Mesothelial cell of epicardium (in vitro differentiated cells): ENCODE results near the gene GLDN. TPM values are rescaled to one million over a fixed set of nuclear protein-coding genes. Genes with fewer than 3 reads are reported as not detected.

ENCODE experiments used
- DNase-seq, 2 experiments: peaks; one replicate each; pipeline ENCODE4 v3.0.0; 2021; ENCODE audit warnings: low spot score in 2 of 2; ENCODE audit not compliant: unreplicated experiment in 2 of 2
- H3K27ac Mint-ChIP-seq: 2 replicates; pipeline ENCODE4 v1.8.0; 2021; ENCODE audit warnings: mixed read lengths
- H3K27me3 Mint-ChIP-seq: 2 replicates; pipeline ENCODE4 v1.8.0; 2021; ENCODE audit warnings: low read depth, mixed read lengths
- H3K36me3 Mint-ChIP-seq: 2 replicates; pipeline ENCODE4 v1.8.0; 2021; ENCODE audit warnings: mixed read lengths
- H3K4me1 Mint-ChIP-seq: 2 replicates; pipeline ENCODE4 v1.8.0; 2021; ENCODE audit warnings: mixed read lengths
- H3K4me3 Mint-ChIP-seq: 2 replicates; pipeline ENCODE4 v1.8.0; 2021; ENCODE audit warnings: mild to moderate bottlenecking, moderate library complexity, mixed read lengths
- H3K9me3 Mint-ChIP-seq: 2 replicates; pipeline ENCODE4 v1.8.0; 2021; ENCODE audit warnings: mixed read lengths
- CTCF ChIP-seq: fragments of 200-600 bp; sonication (generic); IDR thresholded peaks from one replicate; pipeline ENCODE4 v1.5.0; 2021; ENCODE audit warnings: antibody characterized with exemption; ENCODE audit not compliant: unreplicated experiment
- total RNA-seq: library from RNA; stranded (reverse); gene quantifications from 3 replicates; pipeline ENCODE4 v1.2.1, GENCODE V29; 2021

The GLDN gene
- total RNA-seq, 1 donor from 2014 or later = 0.38 TPM

GRCh38 chr15:51374131-51374530 lies 32.7 kb downstream of the GLDN start:
- no peak for DNase-seq
- H3K4me3 Mint-ChIP-seq = no peak overlapping the region
- peaks cover 4% of the 10 kb centered on the region for H3K4me1 Mint-ChIP-seq
- TF ChIP-seq CTCF = no peak
- H3K36me3 Mint-ChIP-seq = no peaks in the 10 kb centered on the region
- no peak overlapping the region for H3K27ac Mint-ChIP-seq
- H3K27me3 Mint-ChIP-seq = no peaks in the 10 kb centered on the region
- no peaks in the 10 kb centered on the region for H3K9me3 Mint-ChIP-seq

GRCh38 chr15:51375966-51376640 lies 34.6 kb downstream of the GLDN start:
- no peak overlapping the region for H3K4me3 Mint-ChIP-seq
- H3K9me3 Mint-ChIP-seq = no peaks in the 10 kb centered on the region
- no peak for TF ChIP-seq CTCF
- no peaks in the 10 kb centered on the region for H3K36me3 Mint-ChIP-seq
- no peak overlapping the region for H3K27ac Mint-ChIP-seq
- no peak for DNase-seq
- H3K4me1 Mint-ChIP-seq = peaks cover 4% of the 10 kb centered on the region
- peaks cover 1% of the 10 kb centered on the region for H3K27me3 Mint-ChIP-seq

GRCh38 chr15:51377038-51377786 lies 35.8 kb downstream of the GLDN start:
- no peak overlapping the region for H3K4me3 Mint-ChIP-seq
- H3K36me3 Mint-ChIP-seq = no peaks in the 10 kb centered on the region
- H3K4me1 Mint-ChIP-seq = peaks cover 4% of the 10 kb centered on the region
- no peak for TF ChIP-seq CTCF
- peaks cover 1% of the 10 kb centered on the region for H3K27me3 Mint-ChIP-seq
- H3K27ac Mint-ChIP-seq = no peak overlapping the region
- DNase-seq = no peak
- no peaks in the 10 kb centered on the region for H3K9me3 Mint-ChIP-seq

GRCh38 chr15:51378406-51378805 lies 37.0 kb downstream of the GLDN start:
- Mint-ChIP-seq H3K27ac (no peak overlapping the region), H3K27me3 (peaks cover 1% of the 10 kb centered on the region), H3K4me3 (no peak overlapping the region), H3K4me1 (peaks cover 4% of the 10 kb centered on the region), H3K9me3 (no peaks in the 10 kb centered on the region), H3K36me3 (no peaks in the 10 kb centered on the region)
- no peak for TF ChIP-seq CTCF
- no peak for DNase-seq

- no peak for TF ChIP-seq CTCF
- no peak overlapping the region for H3K4me3 Mint-ChIP-seq
Measured at GRCh38 chr15:51379390-51379789, 37.9 kb downstream of the GLDN start.

More at GRCh38 chr15:51379390-51379789, 37.9 kb downstream of the GLDN start:
- Mint-ChIP-seq H3K4me1 (peaks cover 4% of the 10 kb centered on the region), H3K27ac (no peak overlapping the region), H3K27me3 (peaks cover 1% of the 10 kb centered on the region), H3K36me3 (no peaks in the 10 kb centered on the region), H3K9me3 (no peaks in the 10 kb centered on the region)
- no peak for DNase-seq
